ENCODE measurements around the gene ANKRD40. TPM values are rescaled to one million over a fixed set of nuclear protein-coding genes. Genes with fewer than 3 reads are reported as not detected.

ANKRD40 gene
- total and polyA plus RNA-seq, 9 of the 15 experiments (the other 6 are each of a cell fraction or from before 2014, with no cell fraction given): 9.0 to 28.9 (median 27.7) TPM

GRCh38 chr17:50719144-50719923 lies 11.6 kb upstream of the ANKRD40 start, which contains the start of gene LUC7L3 (continued):
- TF ChIP-seq ZNF212 (CRISPR knock-in tag; IDR thresholded peaks at IDR 0.05) (0 out of 2 replicates have a peak, but pooled peaks have one; percentile 33), ZBTB26 (CRISPR knock-in tag; IDR thresholded peaks at IDR 0.05) (no peak), RHOXF2B (CRISPR knock-in tag; conservative IDR thresholded peaks at IDR 0.05) (no peak), TAL1 (IDR thresholded peaks at IDR 0.05) (no peak), ZNF133 (CRISPR knock-in tag; IDR thresholded peaks at IDR 0.05) (0 out of 2 replicates have a peak, but pooled peaks have one; percentile 30), CBFA2T3 (IDR thresholded peaks at IDR 0.05) (0 out of 2 replicates have a peak, but pooled peaks have one; percentile 5), FOSL1 (tag; conservative IDR thresholded peaks at IDR 0.05) (0 out of 2 replicates have a peak, but pooled peaks have one; percentile 4), TEAD4 (IDR thresholded peaks at IDR 0.05; ENCODE audit: low read length) (peak; percentile 48), TEAD4 (CRISPR knock-in tag; IDR thresholded peaks at IDR 0.05; ENCODE audit: borderline replicate concordance) (peak; percentile 90), TCFL5 (CRISPR knock-in tag; conservative IDR thresholded peaks at IDR 0.05) (no peak), SAFB (IDR thresholded peaks at IDR 0.05; ENCODE audit: borderline replicate concordance, low read depth, low read length) (no peak), CREB3L1 (IDR thresholded peaks at IDR 0.05; ENCODE audit: borderline replicate concordance, low read depth) (peak; percentile 63), RREB1 (CRISPR knock-in tag; IDR thresholded peaks at IDR 0.05) (no peak), ATF3 (IDR thresholded peaks at IDR 0.05) (no peak), ATF3 (CRISPR knock-in tag; conservative IDR thresholded peaks at IDR 0.05) (peak; percentile 69), GABPB1 (CRISPR knock-in tag; IDR thresholded peaks at IDR 0.05) (peak; percentile 74), SRF (CRISPR knock-in tag; IDR thresholded peaks at IDR 0.05) (peak in 1 of 2 experiments; percentile 45; a peak in 1 of 4 replicates), RBBP5 (IDR thresholded peaks at IDR 0.05; ENCODE audit: borderline replicate concordance, insufficient read depth, low read length, poor library complexity, severe bottlenecking) (peak; percentile 98), ZNF311 (CRISPR knock-in tag; IDR thresholded peaks at IDR 0.05) (peak; percentile 58; the same call in 1 of the 2 replicates)
